HCT116 (cell line): ENCODE data around the gene XAB2. TPM values are rescaled to one million over a fixed set of nuclear protein-coding genes. Genes with fewer than 3 reads are reported as not detected.

Source experiments
- ATAC-seq: fragments of 200-7000 bp; cut with Tn5 transposase; 2 replicates; pipeline ENCODE4 v1.9.1; 2020; ENCODE audit warnings: mild to moderate bottlenecking, moderate library complexity
- BruUV-seq: library from RNA; stranded (reverse); fragments of 400-500 nt; replicated peaks from 2 replicates; lab custom pipeline; 2021; lab: Mats Ljungman, UMichigan
- CTCF ChIA-PET: fragments of 300-600 bp; sonication (Branson Sonifier 250); formaldehyde crosslinking; loops from one replicate; lab custom pipeline; 2021; ENCODE audit warnings: antibody characterized with exemption; lab: Charles Lee
- POLR2A ChIA-PET: fragments of 300-600, 350-600 bp; sonication (Branson Sonifier 250); formaldehyde crosslinking; loops from one replicate; lab custom pipeline; 2021; ENCODE audit warnings: antibody characterized with exemption; lab: Charles Lee
- RAD21 ChIA-PET, 2 experiments: fragments of 300-600 bp; sonication (Branson Sonifier 250); formaldehyde crosslinking; loops; one replicate each; lab custom pipeline; 2023; ENCODE audit warnings: low total read pairs in 2 of 2; ENCODE audit not compliant: uncharacterized antibody in 2 of 2, unreplicated experiment in 2 of 2, low non-redundant PET in 1 of 2; lab: Charles Lee
- DNase-seq: peaks from one replicate; pipeline ENCODE4 v3.0.0-alpha.2; 2010; ENCODE audit warnings: low read depth, low spot score
- H2AFZ ChIP-seq: fragments of 200-600 bp; shearing (Covaris generic), sonication (generic); 2 replicates; pipeline ENCODE4 v1.6.1; 2017; ENCODE audit warnings: low read depth, mixed run types, mixed read lengths, antibody characterized with exemption, low read length; ENCODE audit not compliant: poor library complexity, severe bottlenecking
- H3K27ac ChIP-seq: 2 replicates; pipeline ENCODE4 v1.5.1; 2012; ENCODE audit warnings: low read depth, low read length
- H3K27me3 ChIP-seq: fragments of 200-600 bp; sonication (generic); 2 replicates; pipeline ENCODE4 v1.6.1; 2016; ENCODE audit warnings: mixed run types, low read length, mixed read lengths; ENCODE audit not compliant: insufficient read depth
- H3K36me3 ChIP-seq, 2 experiments: fragments of 200-500 bp in 1 of 2; fragments of 200-600 bp in 1 of 2; sonication (Bioruptor generic) in 1 of 2; sonication (generic) in 1 of 2; 2 replicates each; pipeline versions ENCODE4 v1.5.1 to v1.6.1; 2014 to 2016; ENCODE audit warnings: low read length in 2 of 2, inconsistent platforms in 1 of 2, mixed read lengths in 1 of 2, mixed run types in 1 of 2; ENCODE audit not compliant: insufficient read depth in 2 of 2, control insufficient read depth in 1 of 2
- H3K4me1 ChIP-seq, 2 experiments: fragments of 200-600 bp in 1 of 2; sonication (generic) in 1 of 2; 2 replicates each; pipeline versions ENCODE4 v1.5.1 to v1.6.1; 2012 to 2017; ENCODE audit warnings: low read length in 2 of 2, inconsistent platforms in 1 of 2, mild to moderate bottlenecking in 1 of 2, mixed read lengths in 1 of 2, mixed run types in 1 of 2, moderate library complexity in 1 of 2; ENCODE audit not compliant: insufficient read depth in 2 of 2, control insufficient read depth in 1 of 2
- H3K4me2 ChIP-seq: fragments of 200-600 bp; sonication (generic); 2 replicates; pipeline ENCODE4 v1.6.1; 2017; ENCODE audit warnings: mixed run types, low read length, mixed read lengths
- H3K4me3 ChIP-seq, 2 experiments: fragments of 200-600 bp in 1 of 2; sonication (generic) in 1 of 2; replicated peaks in 1 of 2; 2 replicates each; pipeline ENCODE4 v1.5.1; 2011 to 2016; ENCODE audit warnings: low read length in 2 of 2, control low read depth in 1 of 2, low read depth in 1 of 2, mild to moderate bottlenecking in 1 of 2, mixed read lengths in 1 of 2, mixed run types in 1 of 2
- H3K79me2 ChIP-seq: fragments of 200-600 bp; sonication (generic); 2 replicates; pipeline ENCODE4 v1.6.1; 2017; ENCODE audit warnings: mild to moderate bottlenecking, mixed run types, low read length, moderate library complexity, mixed read lengths; ENCODE audit not compliant: insufficient read depth
- H3K9ac ChIP-seq: fragments of 200-600 bp; sonication (generic); 2 replicates; pipeline ENCODE4 v1.6.1; 2016; ENCODE audit warnings: low read length, mixed read lengths
- H3K9me2 ChIP-seq: fragments of 200-600 bp; sonication (generic), shearing (Covaris generic); 2 replicates; pipeline ENCODE4 v1.6.1; 2017; ENCODE audit warnings: mixed run types, mild to moderate bottlenecking, moderate library complexity; ENCODE audit not compliant: insufficient read depth
- H3K9me3 ChIP-seq, 2 experiments: fragments of 200-500 bp in 1 of 2; fragments of 200-600 bp in 1 of 2; sonication (Bioruptor generic) in 1 of 2; sonication (generic) in 1 of 2; 2 replicates each; pipeline ENCODE4 v1.6.1; 2014 to 2017; ENCODE audit warnings: low read length in 2 of 2, mixed read lengths in 2 of 2, inconsistent platforms in 1 of 2, low read depth in 1 of 2, mild to moderate bottlenecking in 1 of 2, mixed run types in 1 of 2, moderate library complexity in 1 of 2; ENCODE audit not compliant: control insufficient read depth in 1 of 2, insufficient read depth in 1 of 2
- H4K20me1 ChIP-seq: fragments of 200-600 bp; sonication (generic), shearing (Covaris generic); 2 replicates; pipeline ENCODE4 v1.6.1; 2017; ENCODE audit warnings: mixed run types, mild to moderate bottlenecking, moderate library complexity; ENCODE audit not compliant: insufficient read depth
- ATF3 ChIP-seq: IDR thresholded peaks from 2 replicates; pipeline ENCODE4 v1.6.1; 2012
- CBX3 ChIP-seq: IDR thresholded peaks from 2 replicates; pipeline ENCODE4 v1.6.1; 2012; ENCODE audit warnings: low read depth
- CEBPB ChIP-seq: IDR thresholded peaks from 2 replicates; pipeline ENCODE4 v1.6.1; 2012; ENCODE audit warnings: low read depth
- CTCF ChIP-seq, 3 experiments: fragments of 200-600 bp in 1 of 3; sonication (generic) in 1 of 3; IDR thresholded peaks in 2 of 3; conservative IDR thresholded peaks in 1 of 3; 2 replicates each; pipeline ENCODE4 v1.5.1; 2012 to 2017; ENCODE audit warnings: low read depth in 2 of 3, low read length in 2 of 3, antibody characterized with exemption in 1 of 3, borderline replicate concordance in 1 of 3, control low read depth in 1 of 3, mild to moderate bottlenecking in 1 of 3, mixed read lengths in 1 of 3, mixed run types in 1 of 3, moderate library complexity in 1 of 3; ENCODE audit not compliant: insufficient read depth in 1 of 3
- ELF1 ChIP-seq: IDR thresholded peaks from 2 replicates; pipeline ENCODE4 v1.6.1; 2012; ENCODE audit warnings: low read depth, borderline replicate concordance
- EZH2 ChIP-seq: fragments of 200-600 bp; sonication (generic); IDR thresholded peaks from 2 replicates; pipeline ENCODE4 v1.6.1; 2017; ENCODE audit warnings: antibody characterized with exemption, mixed run types
- EZH2phosphoT487 ChIP-seq: fragments of 200-600 bp; IDR thresholded peaks from 2 replicates; pipeline ENCODE4 v1.6.1; 2018; ENCODE audit warnings: antibody characterized with exemption, borderline replicate concordance
- FOSL1 ChIP-seq: IDR thresholded peaks from 2 replicates; pipeline ENCODE4 v1.6.1; 2012; ENCODE audit warnings: low read depth
- JUND ChIP-seq: IDR thresholded peaks from 2 replicates; pipeline ENCODE4 v1.6.1; 2012
- POLR2A ChIP-seq: IDR thresholded peaks from 2 replicates; pipeline ENCODE4 v1.7.0; 2011; ENCODE audit warnings: borderline replicate concordance; ENCODE audit not compliant: insufficient read depth, insufficient read length; ENCODE audit errors: extremely low read depth
- POLR2AphosphoS5 ChIP-seq: IDR thresholded peaks from 2 replicates; pipeline ENCODE4 v1.6.1; 2011; ENCODE audit warnings: mild to moderate bottlenecking, low read depth, low read length, moderate library complexity
- RAD21 ChIP-seq: IDR thresholded peaks from 2 replicates; pipeline ENCODE4 v1.6.1; 2012; ENCODE audit warnings: low read depth, mild to moderate bottlenecking
- SIN3A ChIP-seq: IDR thresholded peaks from 2 replicates; pipeline ENCODE4 v1.6.1; 2012; ENCODE audit warnings: low read depth
- SRF ChIP-seq: IDR thresholded peaks from 2 replicates; pipeline ENCODE4 v1.6.1; 2012; ENCODE audit warnings: low read depth
- TCF7L2 ChIP-seq: IDR thresholded peaks from 2 replicates; pipeline ENCODE4 v1.7.0; 2011; ENCODE audit warnings: borderline replicate concordance, inconsistent platforms; ENCODE audit not compliant: insufficient read depth, insufficient read length; ENCODE audit errors: extremely low read depth
- YY1 ChIP-seq: IDR thresholded peaks from 2 replicates; pipeline ENCODE4 v1.6.1; 2011; ENCODE audit warnings: low read length, low read depth, moderate library complexity, mild to moderate bottlenecking; ENCODE audit not compliant: insufficient replicate concordance; ENCODE audit errors: extremely low read depth
- ZBTB33 ChIP-seq: IDR thresholded peaks from 2 replicates; pipeline ENCODE4 v1.6.1; 2011; ENCODE audit warnings: mild to moderate bottlenecking, low read length, moderate library complexity; ENCODE audit not compliant: insufficient replicate concordance; ENCODE audit errors: extremely low read depth
- ZFX ChIP-seq: fragments of 450-650 bp; IDR thresholded peaks from 2 replicates; pipeline ENCODE4 v1.6.1; 2017
- ZNF274 ChIP-seq: fragments of 200-500 bp; sonication (Bioruptor generic); IDR thresholded peaks from 2 replicates; pipeline ENCODE4 v1.6.1; 2014; ENCODE audit warnings: mild to moderate bottlenecking, low read depth, low read length, inconsistent platforms
- intact Hi-C: fragments of 100-400 bp; cut with micrococcal nuclease; formaldehyde crosslinking; loops from 2 replicates; pipeline ENCODE4 v1.10.0; 2022
- total RNA-seq: library from RNA; stranded (reverse); gene quantifications from one replicate; pipeline ENCODE4 v1.2.1, GENCODE V29; 2021; ENCODE audit not compliant: unreplicated experiment

Gene XAB2
- total RNA-seq, 1 experiment from 2014 or later, result 103 TPM

- H3K4me1 ChIP-seq, result peaks cover 0 to 6% of the 10 kb centered on the region in 2 experiments; a peak in 1 of 4 replicates
- TF ChIP-seq POLR2A, result no peak
- TF ChIP-seq CBX3, result no peak
- no peak for TF ChIP-seq SIN3A
- no peak for TF ChIP-seq RAD21
- no peak for TF ChIP-seq ZBTB33
- TF ChIP-seq JUND, result no peak
- no peak for TF ChIP-seq TCF7L2
- no peak for TF ChIP-seq EZH2phosphoT487
- no peak for TF ChIP-seq CEBPB
- TF ChIP-seq SRF, result no peak
- TF ChIP-seq FOSL1, result no peak
- TF ChIP-seq ELF1, result no peak
- TF ChIP-seq YY1, result no peak
- TF ChIP-seq POLR2AphosphoS5, result no peak
- no peak for TF ChIP-seq EZH2
- no peak for TF ChIP-seq ATF3
- TF ChIP-seq ZFX, result no peak
- no peak for TF ChIP-seq CTCF (IDR thresholded peaks at IDR 0.05 in 2 of 3, conservative IDR thresholded peaks at IDR 0.05 in 1 of 3; ENCODE audit: borderline replicate concordance in 1 of 3, insufficient read depth in 1 of 3, low read depth in 2 of 3, low read length in 2 of 3)
- TF ChIP-seq ZNF274, result no peak
- H3K79me2 ChIP-seq, result peaks cover 2% of the 10 kb centered on the region; the same call in 1 of the 2 replicates
- RAD21 ChIA-PET, result no interaction called here
- ATAC-seq, result no peak
- no peak overlapping the region for H3K4me2 ChIP-seq
- H2AFZ ChIP-seq, result no peak overlapping the region
- POLR2A ChIA-PET, result no interaction called here
- H3K4me3 ChIP-seq, result no peak overlapping the region
- no peak overlapping the region for H3K9ac ChIP-seq
- no peaks in the 10 kb centered on the region for H4K20me1 ChIP-seq
- no peaks in the 10 kb centered on the region for H3K9me3 ChIP-seq
- CTCF ChIA-PET, result no interaction called here
- H3K27ac ChIP-seq, result no peak overlapping the region
- H3K9me2 ChIP-seq, result no peaks in the 10 kb centered on the region
- BruUV-seq, result no TSS peak
- intact Hi-C loops, result no loop called here
- peaks cover 5 to 19% of the 10 kb centered on the region in 2 experiments; a peak in 3 of 4 replicates for H3K36me3 ChIP-seq
- no peaks in the 10 kb centered on the region for H3K27me3 ChIP-seq
- no peak for DNase-seq
Measured at GRCh38 chr19:7620442-7621412, 8.6 kb downstream of the XAB2 start.
